Thymus (tissue), 11 donors: ENCODE measurements around the gene TEX19. TPM values are rescaled to one million over a fixed set of nuclear protein-coding genes. Genes with fewer than 3 reads are reported as not detected.

Source experiments
- DNase-seq, 9 donors: peaks; one replicate each; pipeline ENCODE4 v3.0.0-alpha.2; 2013; ENCODE audit warnings: low spot score in 9 of 9, low read depth in 6 of 9, missing footprints in 1 of 9
- H3K27ac ChIP-seq, 2 donors: one replicate each; pipeline ENCODE4 v1.5.1; 2013; ENCODE audit warnings: control low read depth in 1 of 2, low read depth in 1 of 2, low read length in 1 of 2, mild to moderate bottlenecking in 1 of 2, moderate library complexity in 1 of 2
- H3K27me3 ChIP-seq, 2 donors: one replicate each; pipeline ENCODE4 v1.5.1; 2013; ENCODE audit warnings: low read length in 1 of 2; ENCODE audit not compliant: control insufficient read depth in 2 of 2, insufficient read depth in 1 of 2
- H3K36me3 ChIP-seq, 2 donors: one replicate each; pipeline ENCODE4 v1.5.1; 2013; ENCODE audit warnings: low read length in 1 of 2, mild to moderate bottlenecking in 1 of 2, moderate library complexity in 1 of 2; ENCODE audit not compliant: control insufficient read depth in 2 of 2, insufficient read depth in 2 of 2
- H3K4me1 ChIP-seq, 2 donors: one replicate each; pipeline ENCODE4 v1.5.1; 2013; ENCODE audit warnings: low read length in 2 of 2; ENCODE audit not compliant: control insufficient read depth in 2 of 2, insufficient read depth in 2 of 2
- H3K4me3 ChIP-seq, 2 donors: one replicate each; pipeline ENCODE4 v1.5.1; 2013; ENCODE audit warnings: low read length in 2 of 2, control low read depth in 1 of 2, mild to moderate bottlenecking in 1 of 2
- H3K9me3 ChIP-seq, 2 donors: one replicate each; pipeline ENCODE4 v1.5.1; 2013; ENCODE audit warnings: low read length in 1 of 2, mild to moderate bottlenecking in 1 of 2; ENCODE audit not compliant: control insufficient read depth in 2 of 2, insufficient read depth in 1 of 2
- WGBS: extraction: QIAGEN DNeasy Blood & Tissue Kit; methylation state at CpG from one replicate; pipeline ENCODE4 v1.1.7; 2013; 5-methylcytosine and 5-hydroxymethylcytosine counted together
- polyA plus RNA-seq: library from polyadenylated mRNA; stranded (reverse); fragments of 200-250 nt; gene quantifications from one replicate; pipeline ENCODE4 v1.2.3, GENCODE V29; 2013
- total RNA-seq: library from RNA; stranded (reverse); fragments of 120-200 nt; gene quantifications from one replicate; pipeline ENCODE4 v1.2.4, GENCODE V29; 2013
- donor health status: healthy.

TEX19 gene
- total and polyA plus RNA-seq, 2 donors: 0.02 to 0.57 TPM

DNA sequence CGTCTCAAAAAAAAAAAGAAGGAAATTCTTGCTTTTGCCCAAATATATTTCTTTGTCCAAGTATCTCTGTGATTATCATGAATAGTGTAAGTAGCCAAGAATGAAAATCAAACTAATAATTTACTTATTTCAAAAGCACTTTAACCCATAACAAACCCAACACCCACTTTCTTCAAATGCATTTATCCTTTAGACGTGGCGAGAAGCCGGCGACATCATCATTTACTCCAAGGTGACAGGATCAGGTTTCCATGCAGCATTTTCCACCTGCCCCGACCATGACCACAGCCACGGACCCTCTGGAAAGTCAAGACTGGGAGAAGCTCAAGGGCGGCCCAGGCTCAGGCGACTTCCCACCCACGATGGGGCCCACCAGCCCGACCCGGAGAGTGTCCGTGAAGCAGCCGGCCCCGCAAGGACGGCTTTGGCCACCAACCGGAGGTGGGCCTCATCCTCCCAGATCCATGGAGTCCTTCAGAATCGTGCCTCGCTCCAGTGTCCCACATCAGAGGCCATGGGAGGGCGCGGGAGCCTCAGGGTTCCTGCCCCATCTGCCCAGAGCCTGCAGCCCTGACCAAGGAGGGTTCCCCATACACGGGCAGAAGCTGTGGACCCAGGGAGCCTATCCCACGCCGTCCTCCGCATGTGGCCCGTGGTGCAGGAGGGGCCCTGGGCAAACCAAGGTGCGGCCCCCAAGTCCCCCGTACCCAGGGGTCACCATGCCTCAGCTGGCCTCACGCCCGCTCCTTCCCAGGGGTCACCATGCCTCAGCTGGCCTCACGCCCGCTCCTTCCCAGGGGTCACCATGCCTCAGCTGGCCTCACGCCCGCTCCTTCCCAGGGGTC is 31.2 kb downstream of the TEX19 start:
- no peak for DNase-seq
- WGBS: 96% methylated on average over 32 of the region's 34 CpGs
- H3K36me3 ChIP-seq: peaks cover 2 to 19% of the 10 kb centered on the region in 2 donors
- peaks cover 7 to 30% of the 10 kb centered on the region in 2 donors for H3K27me3 ChIP-seq
- no peak overlapping the region for H3K27ac ChIP-seq
- H3K4me1 ChIP-seq: peaks cover 0 to 3% of the 10 kb centered on the region in 2 donors
- H3K4me3 ChIP-seq: no peak overlapping the region
- H3K9me3 ChIP-seq: peaks cover 0 to 4% of the 10 kb centered on the region in 2 donors

DNA sequence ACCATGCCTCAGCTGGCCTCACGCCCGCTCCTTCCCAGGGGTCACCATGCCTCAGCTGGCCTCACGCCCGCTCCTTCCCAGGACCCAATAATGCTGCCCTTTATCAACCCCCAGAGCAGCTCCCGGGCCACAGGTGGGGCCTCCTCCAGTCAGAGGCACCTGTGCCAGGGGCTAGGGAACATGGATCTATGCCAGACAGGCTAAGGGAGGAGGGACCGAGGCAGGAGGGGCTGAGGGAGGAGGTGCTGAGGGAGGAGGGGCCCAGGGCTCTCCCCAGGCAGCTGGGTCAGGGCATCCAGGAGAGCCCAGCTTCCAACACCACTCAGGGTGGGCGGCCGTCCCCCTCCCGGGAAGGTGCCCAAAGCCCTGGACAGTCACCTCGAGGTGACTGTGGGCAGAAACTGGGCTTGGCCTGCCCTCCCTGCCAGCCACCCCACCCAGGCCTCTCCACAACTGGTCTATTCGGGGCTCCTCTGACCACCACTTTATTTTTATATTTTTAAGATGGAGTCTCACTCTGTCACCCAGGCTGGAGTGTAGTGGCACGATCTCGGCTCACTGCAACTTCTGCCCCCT is 31.9 kb downstream of the TEX19 start:
- H3K27ac ChIP-seq: no peak overlapping the region
- peaks cover 7 to 23% of the 10 kb centered on the region in 2 donors for H3K27me3 ChIP-seq
- peaks cover 0 to 3% of the 10 kb centered on the region in 2 donors for H3K4me1 ChIP-seq
- H3K36me3 ChIP-seq: peaks cover 2 to 19% of the 10 kb centered on the region in 2 donors
- no peak overlapping the region for H3K4me3 ChIP-seq
- 98% methylated on average over 13 of the region's 13 CpGs for WGBS
- H3K9me3 ChIP-seq: peaks cover 0 to 4% of the 10 kb centered on the region in 2 donors
- no peak for DNase-seq

DNA sequence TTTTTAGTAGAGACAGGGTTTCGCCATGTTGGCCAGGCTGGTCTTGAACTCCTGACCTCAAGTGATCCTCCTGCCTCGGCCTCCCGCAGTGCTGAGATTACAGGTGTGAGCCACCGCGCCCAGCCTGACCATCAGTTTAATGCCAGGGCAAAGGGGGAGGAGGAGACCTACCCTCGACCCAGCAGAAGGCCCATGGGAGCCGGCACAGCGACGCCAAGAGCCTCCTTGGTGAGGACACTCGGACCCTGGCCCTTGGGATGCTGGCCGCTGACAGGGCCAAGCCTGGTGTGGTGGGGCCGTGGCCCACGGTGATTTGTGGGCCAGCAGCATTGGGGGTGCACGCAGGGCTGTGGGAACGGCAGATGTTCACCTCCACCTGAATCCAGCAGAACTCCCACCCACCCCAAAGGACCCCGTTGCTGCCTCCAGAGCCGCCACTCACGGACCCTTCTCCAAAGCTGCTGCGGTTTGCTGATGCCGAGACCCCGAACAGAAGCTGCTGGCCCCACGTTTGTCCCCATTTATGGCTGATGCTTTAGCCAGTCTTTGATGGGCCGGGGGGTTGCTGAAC is 32.5 kb downstream of the TEX19 start:
- Histone ChIP-seq H3K27ac (no peak overlapping the region), H3K9me3 (peaks cover 0 to 4% of the 10 kb centered on the region in 2 donors), H3K27me3 (peaks cover 7 to 17% of the 10 kb centered on the region in 2 donors), H3K4me1 (peaks cover 0 to 3% of the 10 kb centered on the region in 2 donors), H3K4me3 (no peak overlapping the region), H3K36me3 (peaks cover 2 to 19% of the 10 kb centered on the region in 2 donors)
- 98% methylated on average over 23 of the region's 23 CpGs for whole genome bisulfite sequencing
- DNase-seq: no peak

DNA sequence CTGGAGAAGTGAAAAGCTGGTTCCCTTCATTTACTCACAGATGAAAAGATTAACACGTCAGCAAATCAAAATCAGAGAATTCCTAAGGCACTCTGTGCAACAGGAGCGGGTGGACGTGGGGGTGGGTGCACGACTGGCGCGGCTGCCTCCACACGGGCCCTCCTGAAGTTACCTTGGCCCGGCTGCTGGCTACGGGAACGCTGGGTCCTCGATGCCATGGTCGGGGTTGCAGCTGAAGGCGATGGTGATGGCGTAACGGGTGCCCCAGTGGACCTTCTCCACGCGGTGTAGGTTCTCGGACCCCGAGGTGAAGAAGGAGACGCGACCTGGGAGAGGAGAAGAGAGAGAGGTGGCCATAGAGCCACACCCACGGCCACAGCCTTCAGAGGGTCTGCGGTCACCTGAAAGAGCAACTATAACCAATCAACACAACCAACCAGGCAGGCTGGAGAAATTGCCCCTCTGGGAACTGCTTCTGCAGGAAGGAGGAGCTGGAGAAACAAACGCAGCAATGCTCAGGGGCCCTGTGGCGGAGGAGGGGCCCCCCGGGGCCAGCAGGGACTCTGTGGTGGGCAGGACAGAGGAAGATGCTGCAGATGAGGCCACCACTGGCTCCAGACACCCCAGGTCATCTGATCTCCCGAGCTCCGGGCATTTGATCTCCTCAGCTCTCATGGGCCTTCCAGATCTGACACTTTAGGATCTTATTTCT is 33.3 kb downstream of the TEX19 start:
- Histone ChIP-seq H3K36me3 (peaks cover 2 to 19% of the 10 kb centered on the region in 2 donors), H3K27ac (no peak overlapping the region), H3K4me3 (no peak overlapping the region), H3K4me1 (no peaks in the 10 kb centered on the region), H3K27me3 (peaks cover 2 to 9% of the 10 kb centered on the region in 2 donors), H3K9me3 (no peaks in the 10 kb centered on the region)
- no peak for DNase-seq
- WGBS: 97% methylated on average over 28 of the region's 28 CpGs

DNA sequence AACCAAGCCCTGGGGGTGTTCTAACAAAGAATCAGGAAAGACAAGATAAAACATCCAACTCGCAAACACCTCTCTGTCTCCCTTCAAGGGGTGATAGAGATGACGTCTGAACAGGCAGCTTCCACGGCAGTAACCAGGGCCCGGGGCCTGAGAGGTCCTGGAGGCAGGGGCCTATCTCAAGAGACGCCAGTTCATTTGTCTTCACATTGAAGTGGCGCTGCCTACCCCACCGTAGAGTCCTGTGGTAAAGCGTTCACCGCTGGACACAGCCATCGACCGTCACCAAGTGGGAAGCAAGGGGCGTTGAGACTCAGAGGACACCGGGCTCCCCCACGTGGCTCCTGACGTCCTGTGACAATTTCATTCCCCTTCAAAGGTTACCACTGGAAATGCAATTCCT is 33.9 kb downstream of the TEX19 start:
- peaks cover 2 to 19% of the 10 kb centered on the region in 2 donors for H3K36me3 ChIP-seq
- H3K4me3 ChIP-seq: no peak overlapping the region
- no peak overlapping the region for H3K27ac ChIP-seq
- DNase-seq: no peak
- H3K4me1 ChIP-seq: no peaks in the 10 kb centered on the region
- WGBS: 97% methylated on average over 15 of the region's 15 CpGs
- no peaks in the 10 kb centered on the region for H3K9me3 ChIP-seq
- H3K27me3 ChIP-seq: peaks cover 0 to 4% of the 10 kb centered on the region in 2 donors

DNA sequence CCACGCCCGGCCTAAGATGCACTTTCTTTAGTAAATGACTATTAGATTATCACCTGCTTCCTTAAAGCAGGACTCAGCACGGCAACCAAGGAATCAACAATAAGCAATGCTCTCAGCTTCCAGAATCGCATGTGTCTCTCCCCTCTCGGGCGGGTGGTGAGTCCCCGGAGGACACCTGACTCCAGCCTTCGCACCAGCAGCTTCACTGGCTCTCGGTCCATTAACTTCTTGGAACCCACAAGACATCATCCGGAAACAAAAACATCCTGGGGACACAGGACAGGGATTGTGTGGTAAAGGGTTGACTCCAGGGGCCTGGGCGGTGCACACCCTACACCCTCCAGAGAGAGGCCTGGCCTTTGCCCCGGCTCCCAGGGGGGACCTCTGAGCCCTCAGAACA is 35.2 kb downstream of the TEX19 start:
- WGBS: 96% methylated on average over 12 of the region's 12 CpGs
- no peak overlapping the region for H3K27ac ChIP-seq
- no peak for DNase-seq
- H3K9me3 ChIP-seq: no peaks in the 10 kb centered on the region
- peaks cover 2 to 3% of the 10 kb centered on the region in 2 donors for H3K4me1 ChIP-seq
- H3K27me3 ChIP-seq: no peaks in the 10 kb centered on the region
- no peak overlapping the region for H3K4me3 ChIP-seq
- peaks cover 2 to 19% of the 10 kb centered on the region in 2 donors for H3K36me3 ChIP-seq

DNA sequence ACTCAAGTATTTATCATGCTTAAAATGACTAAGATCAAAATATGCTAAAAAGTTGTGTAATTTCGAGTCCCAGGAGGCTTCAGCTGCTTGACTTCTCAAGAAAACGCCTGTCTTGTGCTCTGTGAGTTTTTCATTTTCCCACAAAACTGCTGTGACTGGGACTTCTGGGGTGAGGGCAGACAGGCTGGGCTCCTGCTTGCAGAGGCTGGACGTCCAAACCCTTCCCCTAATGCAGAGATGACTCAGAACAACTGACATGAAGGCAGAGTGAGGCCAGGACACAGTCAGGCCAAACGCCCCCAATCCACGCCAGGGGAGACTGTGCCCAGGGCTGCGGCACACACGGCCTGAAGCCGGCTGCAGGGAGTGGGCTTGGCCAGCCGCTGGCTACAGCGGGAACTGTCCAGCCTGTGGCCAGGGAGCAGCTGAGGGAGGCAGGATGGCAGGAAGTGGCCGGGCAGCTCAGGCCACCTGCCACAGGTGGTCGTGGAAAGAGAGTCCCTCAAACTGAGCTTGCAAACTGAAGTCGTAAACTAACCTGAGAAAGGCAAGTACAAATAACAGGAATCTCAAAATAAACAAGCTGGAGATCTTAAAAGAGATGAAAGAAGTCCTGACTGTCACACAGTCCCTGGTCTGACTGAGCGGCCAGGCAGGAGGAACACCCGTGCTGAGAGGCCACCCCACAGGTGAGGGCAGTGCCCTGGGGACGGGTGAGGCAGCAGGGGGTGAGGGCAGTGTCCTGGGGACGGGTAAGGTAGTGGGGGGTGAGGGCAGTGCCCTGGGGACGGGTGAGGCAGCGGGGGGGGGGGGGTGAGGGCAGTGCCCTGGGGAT is 37.8 kb downstream of the TEX19 start:
- 92% methylated on average over 19 of the region's 19 CpGs for WGBS
- H3K27ac ChIP-seq: no peak overlapping the region
- no peaks in the 10 kb centered on the region for H3K27me3 ChIP-seq
- no peak overlapping the region for H3K4me3 ChIP-seq
- peaks cover 2 to 20% of the 10 kb centered on the region in 2 donors for H3K36me3 ChIP-seq
- no peak for DNase-seq
- peaks cover 0 to 3% of the 10 kb centered on the region in 2 donors for H3K9me3 ChIP-seq
- peaks cover 13 to 24% of the 10 kb centered on the region in 2 donors for H3K4me1 ChIP-seq
